Tibial nerve (tissue), 3 donors: Measurements from ENCODE around the gene LIPC.

Experiments used
- POLR2A ChIP-seq, 2 donors: fragments of 450-650 bp; IDR thresholded peaks; one replicate each; pipeline ENCODE4 v1.6.1; 2017; ENCODE audit warnings: antibody characterized with exemption in 2 of 2, mild to moderate bottlenecking in 2 of 2, moderate library complexity in 2 of 2
- TF ChIP-seq, protein P1 (sequence below), 5 experiments: fragments of 200-600 bp in 3 of 5; fragments of 450-650 bp in 2 of 5; sonication (generic) in 3 of 5; IDR thresholded peaks; one replicate each; pipeline ENCODE4 v1.5.1; 2016 to 2019; ENCODE audit warnings: antibody characterized with exemption in 5 of 5, mild to moderate bottlenecking in 3 of 5, moderate library complexity in 2 of 5

DNA sequence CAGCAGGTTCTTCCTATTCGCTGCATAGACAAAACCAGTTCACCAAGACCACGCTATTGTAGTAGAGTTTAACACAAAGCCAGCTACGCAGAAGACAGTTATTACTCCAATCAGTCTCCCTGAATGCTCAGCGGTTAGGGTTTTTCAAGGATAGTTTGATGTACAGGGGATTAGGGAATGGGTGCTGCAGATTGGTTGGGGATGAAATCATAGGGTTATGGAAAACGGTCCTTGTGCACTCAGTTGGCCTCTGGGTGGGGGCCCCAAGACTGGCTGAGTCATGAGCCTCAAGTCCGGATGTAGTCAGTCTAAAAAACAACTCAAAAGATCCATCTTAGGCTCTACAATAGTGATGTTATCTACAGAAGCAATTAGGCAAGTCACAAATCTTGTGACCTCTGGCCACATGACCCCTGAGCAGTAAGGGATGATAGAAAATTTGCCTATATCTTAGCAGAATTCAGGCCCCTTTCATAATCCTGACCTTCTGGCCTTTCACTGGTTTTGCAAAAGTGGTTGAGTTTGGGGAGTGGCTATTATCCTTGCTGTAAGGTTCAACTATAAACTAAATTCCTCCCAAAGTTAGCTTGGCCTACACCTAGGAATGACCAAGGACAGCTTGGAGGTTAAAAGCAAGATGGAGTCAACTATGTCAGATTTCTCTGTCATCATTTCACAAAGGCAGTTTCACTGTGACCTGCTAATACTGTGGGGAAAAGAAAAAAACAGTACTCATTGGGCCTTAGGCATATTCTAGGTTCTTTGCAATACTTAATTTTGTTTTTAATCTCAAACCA is 57.7 kb downstream of the LIPC start:
- TF ChIP-seq, protein P1, sequence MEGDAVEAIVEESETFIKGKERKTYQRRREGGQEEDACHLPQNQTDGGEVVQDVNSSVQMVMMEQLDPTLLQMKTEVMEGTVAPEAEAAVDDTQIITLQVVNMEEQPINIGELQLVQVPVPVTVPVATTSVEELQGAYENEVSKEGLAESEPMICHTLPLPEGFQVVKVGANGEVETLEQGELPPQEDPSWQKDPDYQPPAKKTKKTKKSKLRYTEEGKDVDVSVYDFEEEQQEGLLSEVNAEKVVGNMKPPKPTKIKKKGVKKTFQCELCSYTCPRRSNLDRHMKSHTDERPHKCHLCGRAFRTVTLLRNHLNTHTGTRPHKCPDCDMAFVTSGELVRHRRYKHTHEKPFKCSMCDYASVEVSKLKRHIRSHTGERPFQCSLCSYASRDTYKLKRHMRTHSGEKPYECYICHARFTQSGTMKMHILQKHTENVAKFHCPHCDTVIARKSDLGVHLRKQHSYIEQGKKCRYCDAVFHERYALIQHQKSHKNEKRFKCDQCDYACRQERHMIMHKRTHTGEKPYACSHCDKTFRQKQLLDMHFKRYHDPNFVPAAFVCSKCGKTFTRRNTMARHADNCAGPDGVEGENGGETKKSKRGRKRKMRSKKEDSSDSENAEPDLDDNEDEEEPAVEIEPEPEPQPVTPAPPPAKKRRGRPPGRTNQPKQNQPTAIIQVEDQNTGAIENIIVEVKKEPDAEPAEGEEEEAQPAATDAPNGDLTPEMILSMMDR (IDR thresholded peaks at IDR 0.05) = no peak
- no peak for TF ChIP-seq POLR2A (IDR thresholded peaks at IDR 0.05)
